Muscle layer of duodenum (tissue), 2 donors: ENCODE results near the gene FRAS1.

ENCODE experiments used
- H3K27ac ChIP-seq: one replicate; pipeline ENCODE4 v1.7.0; 2013; ENCODE audit warnings: mild to moderate bottlenecking, low read length
- H3K27me3 ChIP-seq: one replicate; pipeline ENCODE4 v1.7.0; 2013; ENCODE audit warnings: low read depth, mild to moderate bottlenecking, control low read depth, low read length
- H3K36me3 ChIP-seq, 2 donors: one replicate each; pipeline ENCODE4 v1.7.0; 2013; ENCODE audit warnings: low read length in 2 of 2, control low read depth in 1 of 2, mild to moderate bottlenecking in 1 of 2; ENCODE audit not compliant: insufficient read depth in 2 of 2, control insufficient read depth in 1 of 2
- H3K4me1 ChIP-seq, 2 donors: one replicate each; pipeline ENCODE4 v1.7.0; 2013; ENCODE audit warnings: low read length in 2 of 2, mild to moderate bottlenecking in 2 of 2, control low read depth in 1 of 2, moderate library complexity in 1 of 2; ENCODE audit not compliant: insufficient read depth in 2 of 2, control insufficient read depth in 1 of 2
- H3K4me3 ChIP-seq, 2 donors: one replicate each; pipeline ENCODE4 v1.7.0; 2013; ENCODE audit warnings: low read length in 2 of 2, low read depth in 1 of 2, mild to moderate bottlenecking in 1 of 2
- H3K9me3 ChIP-seq, 2 donors: one replicate each; pipeline ENCODE4 v1.7.0; 2013; ENCODE audit warnings: low read length in 2 of 2, control low read depth in 1 of 2, mild to moderate bottlenecking in 1 of 2; ENCODE audit not compliant: control insufficient read depth in 1 of 2
- donor health status: healthy.

The FRAS1 gene

DNA sequence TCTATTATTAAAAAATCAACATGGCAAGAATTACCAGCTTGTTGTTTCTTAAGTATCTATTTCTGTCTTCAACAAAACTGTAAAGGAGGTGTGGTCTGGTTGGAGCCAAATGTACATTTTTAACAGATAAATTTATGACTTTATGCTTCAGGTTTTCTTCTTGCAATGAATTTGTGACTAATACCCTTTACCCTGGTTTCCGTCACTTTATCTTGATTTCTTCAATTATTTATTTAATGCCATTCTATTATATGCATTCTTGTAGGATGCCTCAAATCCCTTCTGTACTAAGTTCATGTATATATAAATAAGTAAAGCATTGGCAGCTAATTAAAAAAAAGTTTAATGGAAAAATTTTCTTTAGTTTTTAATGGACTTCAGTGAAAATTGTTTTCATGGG lies 453.0 kb downstream of the FRAS1 start:
- no peaks in the 10 kb centered on the region for H3K27me3 ChIP-seq
- H3K4me3 ChIP-seq: no peak overlapping the region
- H3K9me3 ChIP-seq: no peaks in the 10 kb centered on the region
- H3K27ac ChIP-seq: no peak overlapping the region
- peaks cover 0 to 4% of the 10 kb centered on the region in 2 donors for H3K36me3 ChIP-seq
- H3K4me1 ChIP-seq: no peaks in the 10 kb centered on the region

DNA sequence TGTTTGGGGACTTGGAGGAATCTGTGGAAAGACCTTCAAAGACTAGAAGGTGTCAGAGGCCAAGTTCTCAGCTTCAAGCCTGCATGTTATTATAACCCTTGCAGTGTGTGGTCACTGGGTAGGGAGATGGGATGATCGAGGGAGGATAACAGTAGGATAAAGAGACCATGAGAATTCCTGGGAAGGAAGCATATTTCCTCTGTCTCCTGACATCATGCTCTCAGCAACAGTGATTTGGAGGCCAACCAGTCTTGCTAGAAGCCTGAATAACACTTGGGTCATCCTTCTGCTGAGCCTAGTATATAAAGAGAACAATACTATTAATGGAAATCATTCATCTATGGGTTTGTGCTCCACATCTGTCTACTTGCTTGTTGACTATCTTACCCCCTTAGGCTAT lies 453.6 kb downstream of the FRAS1 start:
- Histone ChIP-seq H3K4me3 (no peak overlapping the region), H3K27ac (no peak overlapping the region), H3K27me3 (no peaks in the 10 kb centered on the region), H3K36me3 (peaks cover 0 to 4% of the 10 kb centered on the region in 2 donors), H3K9me3 (no peaks in the 10 kb centered on the region), H3K4me1 (no peaks in the 10 kb centered on the region)

DNA sequence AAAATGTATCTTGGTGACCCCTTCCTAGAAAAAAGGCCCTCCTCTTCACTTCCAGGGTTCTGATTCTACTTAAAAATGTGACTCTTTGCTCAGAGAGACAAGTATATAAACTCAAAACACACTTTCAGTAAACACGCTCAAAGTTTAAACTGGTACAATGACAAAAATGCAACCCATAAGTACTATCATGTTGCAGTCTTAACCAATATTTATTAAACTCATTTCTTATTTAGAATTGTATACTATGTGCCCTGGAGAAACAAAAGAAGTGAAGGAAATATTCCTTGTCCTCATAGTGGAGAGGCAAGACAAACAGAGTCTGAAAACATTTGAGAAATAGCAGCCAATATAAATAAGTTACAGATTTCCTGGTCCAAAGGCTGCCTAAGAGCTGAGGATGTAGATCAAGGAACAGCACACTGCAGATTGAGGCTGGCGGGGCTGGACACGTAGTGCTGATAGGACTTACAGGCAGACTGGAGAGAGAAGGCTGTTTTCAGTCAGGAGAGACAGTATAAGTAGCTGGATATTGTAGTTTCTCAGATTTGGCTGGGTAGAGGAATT lies 455.3 kb downstream of the FRAS1 start:
- Histone ChIP-seq H3K36me3 (peaks cover 0 to 4% of the 10 kb centered on the region in 2 donors), H3K4me3 (no peak overlapping the region), H3K27me3 (no peaks in the 10 kb centered on the region), H3K4me1 (no peaks in the 10 kb centered on the region), H3K27ac (no peak overlapping the region), H3K9me3 (no peaks in the 10 kb centered on the region)

DNA sequence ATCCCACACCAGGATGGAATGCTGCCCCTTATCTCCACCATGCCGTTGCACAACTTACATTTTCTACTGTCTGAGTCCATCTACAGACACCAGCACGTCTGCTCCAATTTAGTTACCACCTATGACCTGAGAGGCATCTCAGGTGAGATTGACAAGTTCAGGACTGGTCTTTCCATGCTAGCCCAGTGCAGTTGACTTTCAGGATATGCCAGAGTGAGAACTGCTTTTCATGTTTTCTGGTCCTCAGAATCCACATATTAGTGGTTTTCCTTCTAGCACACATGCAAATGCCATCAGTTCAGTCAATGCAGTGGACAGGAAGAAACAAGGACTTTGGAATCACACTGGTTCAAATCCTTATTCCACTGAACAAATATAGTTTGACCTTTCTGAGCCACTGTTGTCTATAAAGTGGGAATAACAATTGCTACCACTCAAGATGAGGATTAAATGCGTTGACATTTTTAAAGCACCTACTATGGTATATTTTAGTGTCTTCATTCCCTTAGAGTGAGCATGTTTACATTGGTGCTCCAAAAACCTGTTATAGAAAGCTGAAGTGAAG lies 456.4 kb downstream of the FRAS1 start:
- no peaks in the 10 kb centered on the region for H3K4me1 ChIP-seq
- no peak overlapping the region for H3K4me3 ChIP-seq
- H3K9me3 ChIP-seq: no peaks in the 10 kb centered on the region
- peaks cover 0 to 4% of the 10 kb centered on the region in 2 donors for H3K36me3 ChIP-seq
- H3K27me3 ChIP-seq: no peaks in the 10 kb centered on the region
- no peak overlapping the region for H3K27ac ChIP-seq

DNA sequence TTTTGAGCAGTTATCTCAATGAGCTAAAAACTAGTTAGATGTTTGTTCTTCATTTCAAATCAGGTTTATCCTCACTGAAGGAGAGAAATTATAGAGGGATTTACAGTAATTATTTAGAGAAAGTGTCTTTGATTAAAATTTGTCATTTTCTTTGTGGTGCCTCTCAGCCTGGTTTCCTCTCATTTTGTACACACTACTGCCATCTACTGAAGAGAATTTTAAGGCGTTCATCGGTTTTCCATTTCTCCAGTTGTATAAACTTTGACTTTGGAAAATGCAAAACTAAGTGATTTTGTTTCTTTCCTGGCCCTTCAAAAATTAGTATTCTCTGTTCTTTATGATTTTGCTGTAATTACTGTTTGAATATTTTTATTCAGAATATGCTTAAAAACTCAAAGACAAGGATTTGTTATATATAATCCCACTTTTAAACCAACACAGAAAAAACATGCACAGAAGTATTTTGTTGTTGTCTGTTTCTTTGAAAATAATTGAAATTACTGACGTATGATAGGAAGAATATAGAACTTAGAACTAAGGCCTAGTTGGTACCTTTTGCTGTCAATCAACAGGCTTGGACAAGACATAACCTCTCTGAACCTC lies 460.0 kb downstream of the FRAS1 start:
- H3K4me1 ChIP-seq: peaks cover 0 to 10% of the 10 kb centered on the region in 2 donors
- no peaks in the 10 kb centered on the region for H3K9me3 ChIP-seq
- H3K36me3 ChIP-seq: no peaks in the 10 kb centered on the region
- no peak overlapping the region for H3K4me3 ChIP-seq
- H3K27ac ChIP-seq: no peak overlapping the region
- H3K27me3 ChIP-seq: no peaks in the 10 kb centered on the region

DNA sequence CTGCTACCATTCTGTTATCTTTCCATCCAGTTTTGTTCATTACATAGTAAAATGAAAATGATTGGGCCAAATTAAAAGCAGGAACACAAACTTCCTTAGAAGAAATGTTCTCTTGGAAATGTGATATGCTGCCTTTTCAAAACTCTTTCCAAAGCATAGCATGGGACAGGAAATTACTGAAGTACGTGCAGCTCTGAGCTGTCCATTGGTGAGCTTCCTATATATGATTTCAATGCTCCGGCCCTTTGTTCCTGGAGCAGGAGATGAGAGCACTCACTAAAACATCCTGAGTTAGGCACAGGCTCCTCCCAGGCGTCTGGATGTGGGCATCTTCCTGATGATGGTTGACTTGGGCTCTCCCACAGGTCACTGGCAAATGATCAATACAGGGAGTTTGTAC lies 461.4 kb downstream of the FRAS1 start:
- H3K4me3 ChIP-seq: no peak overlapping the region
- no peaks in the 10 kb centered on the region for H3K27me3 ChIP-seq
- no peaks in the 10 kb centered on the region for H3K9me3 ChIP-seq
- H3K4me1 ChIP-seq: peaks cover 0 to 10% of the 10 kb centered on the region in 2 donors
- H3K36me3 ChIP-seq: no peaks in the 10 kb centered on the region
- H3K27ac ChIP-seq: no peak overlapping the region

DNA sequence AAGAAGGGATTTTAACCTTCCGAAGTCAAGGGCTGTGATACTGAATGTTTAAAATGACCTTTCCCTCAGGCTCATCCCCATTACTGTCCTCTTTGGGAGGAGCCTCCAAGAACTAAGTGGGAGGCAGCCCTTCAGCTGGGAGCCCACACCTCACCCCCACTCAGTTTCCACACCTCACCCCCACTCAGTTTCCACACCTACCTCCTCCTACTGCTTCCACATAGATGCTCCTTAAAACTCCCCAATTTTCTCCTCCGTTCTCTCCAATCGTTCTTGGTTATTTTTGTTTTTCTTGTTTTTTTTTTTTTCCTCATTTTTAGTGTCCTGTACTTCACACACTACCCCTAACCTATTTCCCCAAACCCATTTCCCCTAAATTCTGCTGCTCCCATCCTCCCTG lies 462.8 kb downstream of the FRAS1 start:
- Histone ChIP-seq H3K27ac (no peak overlapping the region), H3K36me3 (no peaks in the 10 kb centered on the region), H3K4me3 (no peak overlapping the region), H3K27me3 (no peaks in the 10 kb centered on the region), H3K4me1 (peaks cover 0 to 10% of the 10 kb centered on the region in 2 donors), H3K9me3 (no peaks in the 10 kb centered on the region)

DNA sequence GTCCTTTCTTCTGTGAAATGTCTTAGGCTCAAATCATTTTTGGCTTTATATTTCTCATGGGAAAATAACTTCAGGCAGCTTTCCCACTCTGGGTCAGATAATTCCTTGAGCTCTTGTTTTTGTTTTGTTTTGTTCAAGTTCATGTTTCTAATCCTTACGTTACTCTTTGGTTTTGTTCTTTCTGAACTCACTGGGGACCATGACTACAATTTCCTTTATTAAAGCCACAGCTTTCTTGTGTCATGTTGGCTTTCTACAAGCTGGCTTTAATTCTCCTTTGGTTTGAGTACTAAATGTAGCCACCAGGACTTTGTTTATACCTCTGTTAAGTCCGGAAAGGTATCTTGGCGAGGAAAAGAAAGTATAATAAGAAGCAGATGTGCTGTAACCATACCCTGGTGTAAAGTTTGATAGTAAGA lies 463.7 kb downstream of the FRAS1 start:
- Histone ChIP-seq H3K4me1 (peaks cover 0 to 10% of the 10 kb centered on the region in 2 donors), H3K4me3 (no peak overlapping the region), H3K9me3 (no peaks in the 10 kb centered on the region), H3K27me3 (no peaks in the 10 kb centered on the region), H3K27ac (no peak overlapping the region), H3K36me3 (no peaks in the 10 kb centered on the region)

DNA sequence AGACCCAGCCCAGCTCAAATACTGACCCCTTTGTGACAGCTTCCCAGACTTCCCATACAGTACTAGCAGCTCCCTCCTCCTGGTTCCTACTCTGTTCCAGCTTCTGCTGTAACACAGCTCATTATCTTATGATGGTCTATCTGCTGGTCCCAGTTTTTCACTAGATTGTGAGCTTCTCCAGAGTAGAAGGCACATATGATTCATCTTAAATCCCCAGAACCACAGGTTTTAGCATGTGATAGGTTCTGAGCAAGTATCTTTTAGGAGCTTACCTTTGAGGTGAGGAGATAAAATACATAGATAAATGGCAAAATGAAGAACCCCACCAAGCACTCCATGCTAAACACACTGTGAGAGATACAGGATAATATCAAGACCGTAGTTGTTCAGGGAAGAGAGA lies 466.9 kb downstream of the FRAS1 start:
- Histone ChIP-seq H3K4me1 (peaks cover 0 to 10% of the 10 kb centered on the region in 2 donors), H3K27ac (no peak overlapping the region), H3K27me3 (no peaks in the 10 kb centered on the region), H3K4me3 (no peak overlapping the region), H3K36me3 (no peaks in the 10 kb centered on the region), H3K9me3 (no peaks in the 10 kb centered on the region)

DNA sequence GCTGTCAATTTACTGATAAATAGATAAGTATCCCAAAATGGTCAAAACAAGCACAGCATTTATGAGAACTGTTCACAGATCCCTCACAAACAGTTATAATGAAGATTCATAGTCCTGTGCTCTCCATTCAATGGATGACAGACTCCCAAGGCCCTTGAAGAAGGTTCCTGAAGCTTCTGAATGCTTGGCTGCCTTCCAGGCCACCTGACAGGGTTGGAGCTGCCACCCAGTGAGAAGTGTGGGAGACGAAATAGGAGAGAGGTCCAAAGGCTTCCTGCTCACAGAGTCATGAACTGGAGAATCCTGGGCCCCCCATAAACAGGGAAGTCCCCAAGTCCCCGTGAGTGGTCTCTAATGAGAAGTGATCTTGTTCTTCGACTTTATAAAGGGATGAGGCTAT lies 468.4 kb downstream of the FRAS1 start:
- Histone ChIP-seq H3K4me3 (no peak overlapping the region), H3K4me1 (peaks cover 0 to 4% of the 10 kb centered on the region in 2 donors), H3K27me3 (no peaks in the 10 kb centered on the region), H3K9me3 (no peaks in the 10 kb centered on the region), H3K36me3 (no peaks in the 10 kb centered on the region), H3K27ac (no peak overlapping the region)

DNA sequence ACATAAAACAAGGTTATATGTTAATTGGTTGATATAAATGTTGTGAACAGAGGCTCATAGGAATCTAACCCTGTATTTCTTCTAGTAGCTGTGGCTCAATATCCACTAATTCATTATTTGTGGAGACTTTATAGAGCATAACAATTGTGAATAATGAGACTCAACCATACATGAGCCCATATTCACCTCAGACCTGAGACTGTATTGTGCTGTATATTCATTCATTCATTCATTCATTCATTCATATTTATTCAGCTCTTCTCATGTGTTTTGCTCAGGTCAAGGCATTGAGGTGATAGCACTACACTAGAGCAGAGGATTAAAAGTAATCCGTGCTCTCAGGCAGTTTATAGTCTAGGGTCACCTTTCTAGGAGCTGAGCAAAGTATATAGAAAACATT lies 470.0 kb downstream of the FRAS1 start:
- H3K27me3 ChIP-seq: no peaks in the 10 kb centered on the region
- H3K4me1 ChIP-seq: no peaks in the 10 kb centered on the region
- no peaks in the 10 kb centered on the region for H3K36me3 ChIP-seq
- no peaks in the 10 kb centered on the region for H3K9me3 ChIP-seq
- no peak overlapping the region for H3K27ac ChIP-seq
- H3K4me3 ChIP-seq: no peak overlapping the region

DNA sequence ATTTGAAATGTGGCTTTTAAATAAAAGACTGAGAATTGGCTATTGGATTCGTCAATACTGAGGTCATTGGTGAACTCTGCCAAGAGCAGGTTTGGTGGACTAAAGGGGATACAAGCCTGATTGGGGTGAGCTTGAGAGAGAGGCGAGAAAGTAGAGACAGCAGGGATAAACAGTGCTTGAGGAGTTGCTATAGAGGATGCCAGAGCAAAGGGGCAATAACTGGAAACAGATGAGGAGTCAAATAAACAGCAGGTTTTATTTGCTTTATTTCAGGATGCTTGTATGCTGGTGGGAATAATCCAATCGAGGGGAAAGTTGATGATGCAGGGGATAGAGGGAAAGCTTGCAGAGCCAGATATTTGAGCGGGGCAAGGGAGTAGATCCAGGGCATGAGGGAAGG lies 470.4 kb downstream of the FRAS1 start:
- H3K27ac ChIP-seq: no peak overlapping the region
- no peak overlapping the region for H3K4me3 ChIP-seq

More for the DNA sequence above, 470.4 kb downstream of the FRAS1 start:
- Histone ChIP-seq H3K36me3 (no peaks in the 10 kb centered on the region), H3K4me1 (no peaks in the 10 kb centered on the region), H3K9me3 (no peaks in the 10 kb centered on the region), H3K27me3 (no peaks in the 10 kb centered on the region)
